NCI-H1105 (cell line): ENCODE data around the gene IL23A.
A peak's percentile ranks its signal among the peaks of the same experiment; 100 is the strongest.
"Not testable (repeated sequence)": the region's sequence is repeated elsewhere in the genome, so short reads cannot be mapped to it uniquely, and the experiment has no call there.

Source experiments
- DNase-seq: peaks from one replicate; lab custom pipeline; 2025; lab: John Stamatoyannopoulos, UW

Gene IL23A

DNA sequence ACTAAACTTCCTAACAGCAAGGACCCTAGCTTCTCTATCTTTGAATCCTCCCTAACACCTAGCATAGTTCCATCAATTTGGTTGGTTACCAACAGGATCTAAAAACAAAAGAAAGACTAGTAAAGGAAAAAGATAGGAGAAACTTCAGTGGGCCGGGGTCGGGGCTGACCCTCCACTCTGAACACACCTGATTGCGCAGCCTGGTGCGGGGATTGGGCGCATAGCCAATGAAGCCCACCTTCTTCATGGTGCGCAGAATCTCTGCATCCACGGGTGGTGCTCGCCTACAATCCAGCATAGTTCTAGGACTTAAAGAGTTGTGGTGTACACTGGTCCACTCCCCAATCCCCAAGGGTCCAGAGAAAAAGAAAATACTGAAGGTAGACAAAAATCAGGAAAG lies 12.6 kb upstream of the IL23A start:
- no peak for DNase-seq

DNA sequence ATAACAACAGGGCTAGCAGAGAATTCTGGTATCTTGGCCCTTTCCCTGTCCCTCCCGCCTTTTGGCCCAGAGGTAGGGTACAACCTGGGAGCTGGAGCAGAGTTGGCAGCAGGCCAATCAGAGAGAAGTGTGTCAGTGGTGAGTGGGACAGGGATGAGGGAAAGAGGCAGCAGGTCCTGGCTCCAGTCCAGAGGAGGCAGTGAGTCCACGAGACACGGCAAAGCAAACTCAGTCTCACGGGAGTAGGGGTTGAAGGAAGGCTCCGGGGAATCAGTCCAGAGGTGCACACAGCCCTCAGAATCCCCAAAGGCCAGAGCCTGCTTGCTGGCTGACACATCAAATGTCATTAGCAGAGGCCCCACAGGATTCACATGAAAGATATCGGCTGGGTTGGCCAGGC lies 12.2 kb upstream of the IL23A start:
- no peak for DNase-seq

DNA sequence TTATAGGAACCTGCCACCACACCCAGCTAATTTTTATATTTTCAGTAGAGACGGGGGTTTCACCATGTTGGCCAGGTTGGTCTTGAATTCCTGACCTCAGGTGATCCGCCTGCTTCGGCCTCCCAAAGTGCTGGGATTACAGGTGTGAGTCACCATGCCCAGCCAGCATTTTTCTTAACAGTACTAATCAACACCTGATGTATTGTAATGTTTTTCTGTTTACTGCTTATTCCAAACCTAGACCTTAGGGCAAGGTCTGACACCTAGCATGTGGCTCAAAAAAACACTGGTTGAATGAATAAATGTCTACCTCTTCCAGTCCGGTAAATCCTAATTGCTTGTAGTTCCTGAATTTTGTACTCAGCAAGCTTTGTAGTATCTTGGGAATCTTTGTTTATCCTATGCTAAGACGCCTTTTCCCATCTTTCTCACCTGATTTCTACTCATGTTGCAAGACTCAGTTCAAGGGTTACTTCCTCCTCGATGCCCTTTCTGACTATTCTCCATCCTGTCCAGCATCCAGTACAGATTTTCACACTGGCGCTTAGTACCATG lies 7.7 kb upstream of the IL23A start:
- no peak for DNase-seq

DNA sequence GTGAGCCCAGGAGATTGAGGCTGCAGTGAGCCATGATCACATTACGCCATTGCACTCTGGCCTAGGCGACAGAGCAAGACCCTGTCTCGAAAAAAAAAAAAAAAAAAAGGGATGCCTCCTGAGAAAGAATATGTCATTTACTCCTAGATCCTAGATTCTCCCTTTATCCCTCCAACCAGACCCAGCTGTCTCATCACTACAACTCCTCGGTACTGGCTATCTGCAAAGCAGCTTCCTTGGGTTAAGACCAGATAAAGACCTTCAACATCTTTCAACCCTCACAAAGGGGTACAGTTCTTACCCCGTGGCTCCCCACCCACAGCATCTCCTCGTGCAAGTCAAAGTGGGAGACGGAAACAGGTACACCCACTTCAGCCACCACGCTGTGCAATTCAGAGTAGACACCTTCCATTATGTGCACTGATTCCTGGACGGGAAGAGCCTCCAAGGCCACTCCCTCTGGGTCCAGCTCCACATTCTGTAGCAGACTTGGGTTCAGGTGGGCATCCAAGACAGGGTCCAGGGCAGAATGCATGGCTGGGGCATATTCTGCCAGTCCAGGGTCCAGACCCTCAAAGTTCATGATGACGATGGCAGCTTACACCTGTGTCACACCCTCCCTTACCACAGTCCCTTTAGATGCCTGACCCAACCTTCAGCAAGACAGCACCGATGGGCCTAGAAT lies 6.0 kb upstream of the IL23A start:
- no peak for DNase-seq

DNA sequence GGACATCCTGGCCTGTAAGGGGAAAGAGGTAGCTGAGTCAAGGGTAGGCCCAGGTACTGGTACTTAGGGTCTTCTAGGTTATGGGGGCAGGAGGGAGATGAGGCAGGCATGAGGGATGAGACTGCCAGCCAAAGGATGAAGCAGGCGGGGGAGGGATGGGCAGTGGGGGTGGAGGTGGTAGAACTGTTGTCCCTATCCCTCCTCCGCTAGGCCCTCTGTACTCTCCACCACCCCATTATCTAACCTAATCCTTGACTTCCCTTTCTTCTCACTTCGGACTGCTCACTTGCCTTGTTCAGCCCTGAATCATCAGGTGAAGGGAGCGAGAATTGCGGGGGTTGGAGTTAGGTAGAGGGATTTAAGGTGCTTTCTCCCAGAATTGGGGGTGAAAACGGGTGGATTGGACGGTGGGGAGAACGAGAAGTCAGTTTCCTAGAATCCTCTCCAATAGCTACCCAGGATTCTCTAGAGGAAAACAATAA lies 5.4 kb upstream of the IL23A start:
- no peak for DNase-seq

DNA sequence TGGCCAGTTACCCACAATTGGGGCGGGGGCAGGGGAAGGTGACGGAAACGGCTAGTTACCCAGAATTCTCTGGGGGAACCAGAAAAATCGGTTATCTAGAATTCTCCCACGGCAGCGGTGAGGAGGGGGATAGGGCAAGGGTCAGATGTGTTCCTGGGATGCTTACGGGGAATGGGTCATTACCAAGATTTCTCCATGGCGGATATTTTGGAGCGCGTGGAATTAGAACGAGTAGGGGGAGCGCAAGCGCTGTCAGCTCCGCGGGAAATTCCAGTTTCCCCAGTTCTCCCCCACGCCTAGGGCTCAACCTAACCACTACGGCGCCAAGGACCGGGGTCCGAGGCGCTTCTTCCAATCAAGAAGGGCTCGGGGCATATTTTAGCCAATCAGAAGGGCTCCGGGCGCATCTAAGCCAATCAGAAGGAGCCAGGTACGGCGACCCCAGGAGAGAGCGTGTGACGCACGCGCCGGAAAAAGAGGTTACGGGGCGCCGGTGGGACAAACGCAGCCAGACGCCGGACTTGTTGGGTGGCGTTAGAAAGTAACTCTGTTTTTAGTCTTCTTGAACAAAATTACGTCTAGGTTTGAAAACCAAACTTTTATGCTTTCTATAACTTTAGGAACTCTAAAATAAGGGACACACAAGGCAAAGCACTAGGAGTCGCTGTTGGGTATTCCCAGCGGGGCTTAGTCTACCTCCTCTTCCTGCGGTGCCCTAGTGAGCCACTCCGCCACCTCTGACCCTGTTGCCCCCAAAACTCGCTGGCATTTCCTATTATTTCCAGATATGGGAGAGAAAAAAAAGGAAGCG lies 4.8 kb upstream of the IL23A start, which contains the start of gene PAN2:
PAN2 (minus strand) TSS at position 322 of the 811 bp plus-strand sequence. CDS start 906 bp downstream, outside the sequence.
- peak; percentile 84 for DNase-seq

DNA sequence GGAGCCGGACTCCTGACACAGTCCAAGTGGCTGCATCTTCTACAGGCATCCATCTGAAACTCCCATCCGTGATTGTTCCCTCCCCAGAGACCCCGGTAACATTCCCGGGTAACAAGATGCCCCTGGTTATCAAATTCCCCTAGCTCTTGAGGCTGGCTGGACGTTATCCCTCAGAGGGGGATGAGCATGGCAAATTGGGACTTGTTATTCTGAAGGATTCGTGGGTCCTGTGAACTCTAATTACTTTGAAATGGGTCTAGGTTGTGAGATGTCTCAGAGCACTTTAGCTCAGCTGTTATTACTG lies 4.2 kb upstream of the IL23A start:
- DNase-seq, result no peak

DNA sequence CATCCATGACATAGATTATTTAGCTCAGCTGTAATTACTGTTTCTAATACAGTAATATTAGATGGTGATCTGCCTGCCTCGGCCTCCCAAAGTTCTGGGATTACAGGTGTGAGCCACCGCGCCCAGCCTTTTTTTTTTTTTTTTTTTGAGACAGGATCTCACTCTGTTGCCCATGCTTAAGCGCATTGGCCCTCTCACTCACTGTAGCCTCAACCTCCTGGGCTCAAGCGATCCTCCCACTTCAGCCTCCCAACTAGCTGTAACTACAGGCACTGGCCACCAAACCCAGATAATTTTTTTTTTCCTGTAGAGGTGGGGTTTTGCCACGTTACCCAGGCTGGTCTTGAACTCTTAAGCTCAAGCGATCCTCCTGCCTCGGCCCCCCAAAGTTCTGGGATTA lies 3.2 kb upstream of the IL23A start:
- not testable (repeated sequence) for DNase-seq

DNA sequence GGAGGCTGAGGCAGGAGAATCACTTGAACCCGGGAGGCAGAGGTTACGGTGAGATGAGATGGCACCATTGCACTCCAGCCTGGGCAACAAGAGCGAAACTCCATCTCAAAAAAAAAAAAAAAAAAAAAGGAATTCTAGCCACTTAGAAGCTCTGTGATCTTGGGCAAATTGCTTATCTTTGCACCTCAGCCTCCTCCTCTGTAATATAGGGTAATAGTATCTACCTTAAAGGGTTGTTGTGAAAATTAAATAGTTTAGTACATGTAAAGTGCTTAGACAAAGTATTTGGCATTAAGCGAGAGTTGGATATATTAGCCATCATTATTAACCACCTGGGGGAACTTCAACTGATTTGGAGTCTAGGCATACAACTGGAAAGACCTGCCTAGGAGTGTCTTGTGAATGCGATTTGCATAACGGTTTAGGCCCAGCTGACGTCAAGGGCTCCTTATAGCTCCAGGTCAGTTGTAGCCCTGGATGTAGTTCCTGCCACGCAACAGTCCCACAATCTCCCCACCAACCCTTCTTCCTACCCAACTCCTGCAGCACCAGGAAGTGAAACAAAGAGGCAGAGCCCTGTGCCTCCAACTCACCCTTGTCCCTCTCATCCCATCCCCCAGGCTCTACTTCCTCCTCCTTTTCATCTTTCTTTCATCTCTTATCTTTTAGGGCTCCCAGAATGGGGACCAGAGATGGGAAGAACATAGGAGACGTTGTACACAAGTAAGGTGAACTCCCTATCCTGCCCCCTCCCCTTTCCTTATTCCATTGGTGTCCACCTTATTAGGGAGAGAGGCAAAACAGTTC lies 2.1 kb upstream of the IL23A start:
- no peak for DNase-seq

DNA sequence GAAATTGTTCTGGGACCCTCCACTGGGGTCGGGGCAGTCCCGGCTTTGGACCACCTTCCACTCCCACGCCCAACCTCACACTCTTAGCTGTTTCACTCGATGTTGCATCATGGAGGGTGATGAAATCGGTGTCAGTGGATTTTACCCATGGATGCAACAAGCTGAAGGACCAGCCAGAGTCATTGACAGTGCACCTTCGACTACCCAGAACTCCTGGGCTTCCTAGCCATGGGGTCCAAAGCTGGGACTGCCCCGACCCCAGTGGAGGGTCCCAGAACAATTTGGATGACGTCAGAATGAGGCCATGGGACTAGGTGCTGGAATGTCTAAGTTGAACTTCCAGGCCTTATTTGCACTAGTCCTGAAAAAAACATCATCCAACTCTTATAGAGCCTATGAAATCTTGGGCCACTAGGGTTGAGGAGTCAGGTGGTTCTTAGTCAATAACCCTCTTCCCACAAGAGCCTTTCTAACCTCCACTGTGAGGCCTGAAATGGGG lies 882 bp upstream of the IL23A start:
- no peak for DNase-seq

DNA sequence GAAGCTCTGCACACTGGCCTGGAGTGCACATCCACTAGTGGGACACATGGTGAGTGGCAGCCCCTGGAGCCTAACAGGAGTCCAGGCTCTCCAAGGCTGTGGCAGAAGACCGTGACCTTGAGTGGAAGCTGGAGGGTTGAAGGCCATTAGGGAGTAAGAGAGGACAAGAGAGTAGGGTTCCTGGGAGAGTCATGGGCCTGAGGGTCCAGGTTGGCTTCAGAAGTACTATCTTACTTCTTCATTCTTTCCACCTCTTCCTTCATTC lies 406 bp downstream of the IL23A start:
- no peak for DNase-seq

DNA sequence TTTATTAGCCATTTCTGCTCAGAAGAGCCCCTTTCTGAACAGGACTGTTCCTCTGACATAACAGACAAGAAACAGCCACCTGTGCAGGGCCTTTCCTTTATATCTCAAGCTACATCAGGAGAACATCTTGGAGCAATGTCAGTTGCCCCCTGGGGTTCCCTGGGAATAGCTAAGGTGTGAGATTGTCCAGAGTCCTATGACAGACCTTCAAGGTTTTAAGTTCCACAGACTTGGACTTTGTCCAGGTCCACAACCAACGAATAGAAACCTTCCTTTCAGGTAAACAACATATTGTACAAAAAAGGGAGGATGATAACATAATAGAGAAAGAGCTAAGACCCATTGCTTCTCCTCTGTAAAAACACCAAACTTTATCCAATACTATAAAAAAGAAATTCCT lies 2.9 kb downstream of the IL23A start:
- no peak for DNase-seq

DNA sequence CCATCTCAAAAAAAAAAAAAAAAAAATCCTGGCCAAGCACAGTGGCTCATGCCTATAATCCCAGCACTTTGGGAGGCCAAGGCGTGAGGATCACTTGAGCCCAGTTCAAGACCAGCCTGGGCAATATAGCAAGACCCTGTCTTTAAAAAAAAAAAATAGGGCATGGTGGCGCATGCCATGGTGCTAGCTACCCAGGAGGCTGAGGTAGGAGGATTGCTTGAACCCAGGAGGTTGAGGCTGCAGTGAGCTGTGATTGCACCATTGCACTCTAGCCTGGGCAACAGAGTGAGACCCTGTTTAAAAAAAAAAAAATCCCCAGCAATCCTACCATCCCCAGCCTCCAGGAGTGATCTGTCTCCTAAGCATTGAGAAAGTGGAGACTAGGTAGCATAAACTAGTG lies 3.6 kb downstream of the IL23A start:
- not testable (repeated sequence) for DNase-seq

DNA sequence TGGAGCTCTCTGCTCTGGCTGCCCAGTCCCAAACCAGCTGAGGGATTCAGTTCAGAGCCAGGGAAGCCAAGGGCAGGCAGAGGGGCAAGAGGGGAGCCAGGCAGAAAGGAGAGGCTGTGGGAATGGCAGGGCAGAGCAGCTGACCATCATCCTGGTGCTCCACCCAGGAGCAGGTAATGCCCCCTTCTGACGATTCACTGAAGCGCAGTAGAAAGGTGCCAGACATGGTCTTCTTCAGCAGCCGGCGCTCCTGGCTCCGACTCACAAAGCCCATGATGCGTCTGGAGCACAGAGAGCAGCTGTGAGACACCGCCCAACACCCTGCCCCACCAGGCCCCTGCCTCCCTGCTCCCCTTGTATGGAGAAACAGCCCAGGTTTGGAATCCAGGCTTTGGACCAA lies 8.0 kb downstream of the IL23A start:
- DNase-seq, result no peak

DNA sequence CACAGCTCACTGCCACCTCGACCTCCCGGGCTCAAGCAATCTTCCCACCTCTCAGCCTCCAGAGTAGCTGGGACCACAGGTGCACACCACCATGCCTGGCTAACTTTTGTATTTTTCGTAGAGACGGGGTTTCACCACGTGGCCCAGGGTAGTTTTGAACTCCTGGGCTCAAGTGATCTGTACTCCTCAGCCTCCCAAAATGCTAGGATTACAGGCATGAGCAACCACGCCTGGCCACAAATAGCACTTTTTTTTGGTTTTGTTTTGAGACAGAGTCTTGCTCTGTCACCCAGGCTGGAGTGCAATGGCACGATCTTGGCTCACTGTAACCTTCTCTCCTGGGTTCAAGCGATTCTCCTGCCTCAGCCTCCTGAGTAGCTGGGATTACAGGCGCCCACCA lies 8.6 kb downstream of the IL23A start:
- not testable (repeated sequence) for DNase-seq

DNA sequence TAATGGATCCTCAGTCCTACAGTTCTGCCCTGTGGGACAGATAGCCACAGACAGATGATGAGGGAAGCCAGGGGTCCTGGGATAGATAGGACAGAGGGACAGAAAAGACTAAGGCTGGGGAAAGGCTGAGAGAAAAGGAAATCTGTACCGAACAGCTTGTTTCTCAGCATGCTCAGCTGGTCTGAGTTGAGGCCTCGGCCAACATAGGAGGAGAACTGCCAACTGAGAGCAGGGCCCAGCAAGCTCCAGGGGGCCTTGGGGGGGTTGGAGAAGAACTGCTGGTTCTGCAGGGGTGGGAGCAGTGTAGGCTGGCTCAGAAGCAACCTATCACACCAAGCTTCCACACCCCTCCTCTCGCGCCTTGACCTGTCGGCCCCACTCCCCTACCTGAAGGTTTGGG lies 10.1 kb downstream of the IL23A start:
- no peak for DNase-seq

DNA sequence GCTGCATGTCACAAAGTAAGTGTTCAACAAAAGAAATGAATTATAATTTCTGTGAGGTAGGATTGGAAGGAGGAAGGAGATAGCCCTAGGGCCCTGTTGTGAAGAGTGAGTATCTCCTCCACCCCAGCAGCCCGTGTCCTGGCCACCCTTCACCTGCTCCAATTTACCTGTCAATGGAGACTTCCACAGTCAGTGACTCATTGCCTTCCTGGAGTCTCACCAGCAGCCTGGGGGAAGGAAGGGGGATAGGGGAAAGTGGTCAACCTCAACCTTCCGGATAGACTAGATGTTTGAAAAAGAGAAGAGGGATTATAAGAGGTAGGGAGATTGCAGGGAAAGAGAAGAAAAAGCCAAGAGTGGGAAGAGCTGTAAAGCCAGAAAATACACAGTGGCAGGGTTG lies 12.0 kb downstream of the IL23A start:
- no peak for DNase-seq

DNA sequence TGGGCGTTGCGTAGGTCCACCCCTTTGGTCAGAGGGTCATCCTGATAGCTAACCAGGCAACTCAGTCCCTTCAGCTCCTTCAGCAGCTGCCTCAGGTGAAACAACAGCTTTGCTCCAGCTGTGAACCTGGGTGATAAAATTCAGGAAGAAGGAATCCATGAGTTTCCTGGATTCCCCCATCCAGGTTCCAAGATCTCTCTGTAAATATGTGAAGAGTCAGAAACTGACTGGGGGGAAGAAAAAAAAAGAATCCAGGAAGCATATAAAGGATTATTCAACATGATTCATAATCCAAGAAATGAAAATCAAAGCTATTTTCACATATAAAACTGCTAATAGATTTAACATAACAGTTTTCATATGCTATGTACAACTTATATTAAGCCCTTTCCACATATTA lies 12.6 kb downstream of the IL23A start:
- no peak for DNase-seq

DNA sequence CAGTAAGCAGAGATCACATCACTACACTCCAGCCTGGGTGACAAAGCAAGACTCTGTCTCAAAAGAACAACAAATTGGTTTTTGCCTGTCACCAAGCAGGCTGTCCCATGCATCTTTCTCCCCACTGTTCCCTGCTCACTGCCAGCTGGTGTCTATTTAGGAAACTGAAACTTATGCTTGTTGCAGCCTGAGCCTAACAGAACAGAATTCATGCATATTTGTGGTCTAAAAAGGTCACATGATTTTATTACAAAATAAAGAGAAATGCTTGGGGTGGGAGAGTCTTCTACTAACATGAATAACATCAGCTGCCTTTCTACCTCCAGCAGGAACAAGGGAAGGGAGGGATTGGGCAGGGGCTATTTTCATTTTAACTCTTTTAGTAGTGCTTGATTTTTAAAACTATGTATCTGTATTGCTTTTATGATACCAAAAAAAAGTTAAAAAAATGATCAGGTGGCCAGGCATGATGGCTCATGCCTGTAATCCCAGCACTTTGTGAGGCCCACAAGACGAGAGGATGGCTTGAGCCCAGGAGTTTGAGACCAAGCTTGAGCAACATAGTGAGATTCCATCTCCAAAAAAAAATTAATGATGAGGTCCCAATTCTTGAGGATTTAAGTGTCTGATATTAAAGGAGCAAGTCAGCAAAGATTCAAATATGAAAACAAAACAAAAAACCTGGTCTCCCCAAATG lies 20.3 kb downstream of the IL23A start:
- no peak for DNase-seq

DNA sequence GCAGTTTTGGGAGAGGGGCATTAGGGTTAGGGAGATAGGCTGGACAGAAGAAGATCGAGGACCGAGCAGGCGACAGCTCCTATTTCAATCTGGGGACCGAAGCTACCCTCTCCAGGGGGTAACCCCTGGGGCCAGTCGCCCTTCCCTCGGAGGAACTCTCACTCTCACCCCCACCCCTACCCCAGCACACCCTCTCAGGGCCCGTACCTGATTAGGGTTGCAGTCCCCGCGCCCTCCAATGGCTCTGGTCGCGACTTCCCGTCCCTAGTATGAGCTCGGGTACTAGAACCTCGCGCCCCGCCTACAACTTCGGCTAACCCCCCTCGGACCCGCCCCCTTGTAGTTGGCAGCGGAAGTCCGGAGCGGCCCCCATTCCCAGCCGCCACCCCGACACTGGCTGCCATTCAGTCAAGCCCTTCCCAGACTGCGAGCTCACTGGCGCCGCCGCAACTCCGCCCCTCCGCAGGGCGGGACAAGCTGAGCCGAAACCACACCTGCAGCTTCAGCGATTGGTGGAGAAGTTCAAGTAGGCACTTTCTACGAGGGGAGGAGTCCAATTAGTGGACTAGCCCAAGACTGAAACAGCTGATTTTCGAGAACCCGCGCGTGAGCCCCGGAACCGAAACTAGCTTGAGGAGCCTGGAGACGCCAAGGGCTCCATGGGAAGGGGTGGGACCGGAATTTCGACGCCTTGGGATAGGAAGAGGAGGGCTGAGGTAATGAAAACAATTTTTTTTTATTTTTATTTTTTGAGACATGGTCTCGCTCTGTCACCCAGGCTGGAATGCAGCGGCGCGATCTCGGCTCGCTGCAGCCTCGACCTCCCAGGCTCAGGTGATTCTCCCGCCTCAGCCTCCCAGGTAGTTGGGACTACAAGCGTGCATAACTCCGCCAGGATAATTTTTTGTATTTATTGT lies 21.4 kb downstream of the IL23A start, which contains the start of gene STAT2:
STAT2 (minus strand) TSS at position 257 of the 917 bp plus-strand sequence. CDS start 3,536 bp downstream, outside the sequence.
- peak; percentile 91 for DNase-seq
